ENCODE results near the gene RUNX2. TPM values are rescaled to one million over a fixed set of nuclear protein-coding genes. Genes with fewer than 3 reads are reported as not detected.

RUNX2 gene
- total and polyA plus RNA-seq, 2 experiments from 2014 or later = 4.4 to 5.2 TPM

DNA sequence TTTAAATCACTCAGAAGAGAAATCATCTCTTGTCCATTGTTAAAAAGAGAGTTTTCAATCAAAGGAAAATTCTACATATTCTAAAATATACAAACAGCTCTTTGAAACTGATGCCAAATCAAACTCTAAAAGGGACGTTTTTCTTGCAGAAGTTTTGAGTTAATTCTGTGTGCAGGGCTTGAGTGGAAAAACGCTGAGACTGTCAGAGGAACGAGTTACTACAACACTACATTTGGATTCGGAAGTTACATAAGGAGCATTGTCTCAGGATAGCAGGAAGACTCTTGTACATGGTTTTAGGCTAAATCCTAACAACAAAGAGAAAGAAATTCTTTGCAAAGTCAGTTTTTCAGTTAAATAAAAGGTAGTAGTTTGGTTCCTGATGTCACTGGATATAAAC is 205.3 kb downstream of the RUNX2 start:
- H3K4me3 ChIP-seq = peak overlapping the region; percentile 71
- in situ Hi-C loops (cut with MboI) = no loop called here
- H3K4me2 ChIP-seq (ENCODE audit: unreplicated experiment) = peak overlapping the region; percentile 98
- TF ChIP-seq EZH2phosphoT487 (IDR thresholded peaks at IDR 0.05; ENCODE audit: insufficient read depth, low read depth) (no peak), EZH2 (IDR thresholded peaks at IDR 0.05; ENCODE audit: insufficient read depth, poor library complexity, severe bottlenecking) (no peak)
- no peaks in the 10 kb centered on the region for H3K79me2 ChIP-seq (ENCODE audit: insufficient read depth)
- H3F3A ChIP-seq (ENCODE audit: insufficient read depth) = no peaks in the 10 kb centered on the region
- WGBS, 2 experiments (ENCODE audit: low coverage in 1 of 2, low lambda C conversion rate in 2 of 2, missing lambda C conversion rate in 2 of 2) = 8 to 15% methylated on average over 4 of the region's 4 CpGs
- H3K36me3 ChIP-seq (ENCODE audit: low read depth) = no peaks in the 10 kb centered on the region
- peak; percentile 30 for DNase-seq
- no peaks in the 10 kb centered on the region for H3K9me3 ChIP-seq (ENCODE audit: low read depth)
- H4K20me1 ChIP-seq (ENCODE audit: insufficient read depth) = no peaks in the 10 kb centered on the region
- H3K27ac ChIP-seq = peak overlapping the region; percentile 39
- H2AFZ ChIP-seq = peak overlapping the region; percentile 79
- H3K9me2 ChIP-seq (ENCODE audit: insufficient read depth) = no peaks in the 10 kb centered on the region
- peak overlapping the region; percentile 75 for H3K9ac ChIP-seq
- peaks cover 22% of the 10 kb centered on the region for H3K4me1 ChIP-seq (ENCODE audit: insufficient read depth)
- H3K27me3 ChIP-seq (replicated peaks; ENCODE audit: insufficient read depth) = no peaks in the 10 kb centered on the region

GRCh38 chr6:45535933-45536332 is 207.8 kb downstream of the RUNX2 start:
- in situ Hi-C loops (cut with MboI) = no loop called here
- Histone ChIP-seq H3K36me3 (ENCODE audit: low read depth) (no peaks in the 10 kb centered on the region), H3K79me2 (ENCODE audit: insufficient read depth) (no peaks in the 10 kb centered on the region), H4K20me1 (ENCODE audit: insufficient read depth) (no peaks in the 10 kb centered on the region), H3K27ac (no peak overlapping the region), H3K9me3 (ENCODE audit: low read depth) (no peaks in the 10 kb centered on the region), H3F3A (ENCODE audit: insufficient read depth) (no peaks in the 10 kb centered on the region), H3K4me1 (ENCODE audit: insufficient read depth) (peaks cover 29% of the 10 kb centered on the region), H3K4me2 (ENCODE audit: unreplicated experiment) (no peak overlapping the region), H3K9me2 (ENCODE audit: insufficient read depth) (no peaks in the 10 kb centered on the region), H3K9ac (no peak overlapping the region), H3K4me3 (no peak overlapping the region), H2AFZ (no peak overlapping the region), H3K27me3 (replicated peaks; ENCODE audit: insufficient read depth) (no peaks in the 10 kb centered on the region)
- no peak for DNase-seq
- whole genome bisulfite sequencing, 2 experiments (ENCODE audit: low coverage in 1 of 2, low lambda C conversion rate in 2 of 2, missing lambda C conversion rate in 2 of 2) = 99 to 100% methylated on average over 4 of the region's 4 CpGs
- TF ChIP-seq EZH2phosphoT487 (IDR thresholded peaks at IDR 0.05; ENCODE audit: insufficient read depth, low read depth) (no peak), EZH2 (IDR thresholded peaks at IDR 0.05; ENCODE audit: insufficient read depth, poor library complexity, severe bottlenecking) (no peak)

DNA sequence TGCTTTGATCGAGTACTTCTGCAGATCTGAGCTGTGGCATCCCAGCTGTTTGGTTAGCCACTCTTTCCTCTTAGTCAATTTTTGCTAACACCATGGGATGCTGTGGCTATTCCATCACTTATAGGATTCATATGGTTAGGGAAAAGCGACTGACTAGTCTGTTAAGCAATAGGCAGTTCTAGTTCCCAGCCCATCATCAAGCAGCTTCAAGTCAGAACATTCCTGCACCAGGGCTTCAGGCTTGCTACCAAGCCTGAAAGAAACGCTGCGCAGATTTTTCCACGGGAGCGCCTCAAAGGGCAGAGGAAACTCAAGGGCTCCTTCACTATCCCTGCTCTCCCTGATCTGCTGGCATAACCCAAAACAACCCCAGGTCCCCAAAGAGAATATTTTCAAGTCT is 209.4 kb downstream of the RUNX2 start:
- H3K4me1 ChIP-seq (ENCODE audit: insufficient read depth) = peaks cover 20% of the 10 kb centered on the region
- DNase-seq = no peak
- H3K79me2 ChIP-seq (ENCODE audit: insufficient read depth) = no peaks in the 10 kb centered on the region
- H3K9me2 ChIP-seq (ENCODE audit: insufficient read depth) = no peaks in the 10 kb centered on the region
- no peaks in the 10 kb centered on the region for H3K36me3 ChIP-seq (ENCODE audit: low read depth)
- no peaks in the 10 kb centered on the region for H4K20me1 ChIP-seq (ENCODE audit: insufficient read depth)
- in situ Hi-C loops (cut with MboI) = no loop called here
- 97 to 100% methylated on average over 6 of the region's 6 CpGs for WGBS, 2 experiments (ENCODE audit: low coverage in 1 of 2, low lambda C conversion rate in 2 of 2, missing lambda C conversion rate in 2 of 2)
- H3K27ac ChIP-seq = no peak overlapping the region
- no peak overlapping the region for H2AFZ ChIP-seq
- H3K4me2 ChIP-seq (ENCODE audit: unreplicated experiment) = no peak overlapping the region
- no peak overlapping the region for H3K4me3 ChIP-seq
- no peaks in the 10 kb centered on the region for H3K9me3 ChIP-seq (ENCODE audit: low read depth)
- no peak for TF ChIP-seq EZH2 (IDR thresholded peaks at IDR 0.05; ENCODE audit: insufficient read depth, poor library complexity, severe bottlenecking)
- TF ChIP-seq EZH2phosphoT487 (IDR thresholded peaks at IDR 0.05; ENCODE audit: insufficient read depth, low read depth) = no peak
- no peaks in the 10 kb centered on the region for H3K27me3 ChIP-seq (replicated peaks; ENCODE audit: insufficient read depth)
- no peak overlapping the region for H3K9ac ChIP-seq
- peaks cover 7% of the 10 kb centered on the region; the same call in 1 of the 2 replicates for H3F3A ChIP-seq (ENCODE audit: insufficient read depth)

DNA sequence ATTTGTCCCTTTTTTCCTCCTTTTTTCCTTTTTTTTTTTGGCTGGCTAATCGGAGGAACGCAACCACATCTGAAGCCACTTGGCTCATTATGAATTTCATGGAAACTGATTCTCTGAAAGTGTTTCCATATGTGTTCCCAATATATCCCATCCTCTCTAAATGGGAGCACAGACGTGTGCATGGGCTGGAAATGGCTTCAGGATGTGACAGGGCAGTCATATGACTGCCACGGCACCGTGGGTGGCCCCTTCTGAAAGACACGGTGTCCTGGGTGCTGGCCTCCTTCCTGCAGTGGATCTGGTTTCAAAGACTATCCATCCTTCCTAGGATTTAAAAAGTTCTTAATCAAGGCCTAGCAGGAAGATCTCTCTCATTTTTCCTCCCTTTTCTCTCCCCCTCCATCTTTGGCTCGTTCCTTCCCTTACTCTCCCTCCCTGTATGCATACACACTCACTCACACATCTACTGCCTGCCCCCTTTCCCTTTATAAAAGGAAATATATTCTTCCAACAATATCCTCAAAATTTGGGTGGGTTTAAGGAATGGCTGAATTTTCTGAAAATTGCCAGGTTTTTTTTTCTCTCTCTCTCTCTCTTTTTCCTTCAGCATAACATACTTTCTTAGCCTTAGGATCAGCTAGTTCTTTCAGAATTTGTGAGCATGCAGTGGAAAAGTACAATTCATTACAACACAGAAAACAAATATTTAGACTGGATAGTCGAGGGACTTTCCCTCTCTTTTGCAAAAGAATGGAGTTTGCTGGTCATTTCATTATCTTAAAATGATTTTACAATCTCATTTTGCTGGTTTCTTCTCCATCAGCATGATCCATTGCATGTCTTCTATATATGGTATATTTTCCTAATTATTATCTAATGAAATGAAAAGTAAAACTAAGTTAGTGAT is 210.8 kb downstream of the RUNX2 start:
- Histone ChIP-seq H3F3A (ENCODE audit: insufficient read depth) (peaks cover 19% of the 10 kb centered on the region), H4K20me1 (ENCODE audit: insufficient read depth) (no peaks in the 10 kb centered on the region), H3K4me2 (ENCODE audit: unreplicated experiment) (peak overlapping the region; percentile 43), H3K79me2 (ENCODE audit: insufficient read depth) (no peaks in the 10 kb centered on the region), H3K27ac (no peak overlapping the region), H3K36me3 (ENCODE audit: low read depth) (no peaks in the 10 kb centered on the region), H3K9ac (no peak overlapping the region), H3K9me3 (ENCODE audit: low read depth) (no peaks in the 10 kb centered on the region), H3K4me3 (0 out of 2 replicates have a peak overlapping the region, but pooled peaks have one; percentile 13), H2AFZ (peak overlapping the region; percentile 67), H3K27me3 (replicated peaks; ENCODE audit: insufficient read depth) (no peaks in the 10 kb centered on the region), H3K4me1 (ENCODE audit: insufficient read depth) (peaks cover 24% of the 10 kb centered on the region), H3K9me2 (ENCODE audit: insufficient read depth) (no peaks in the 10 kb centered on the region)
- no peak for TF ChIP-seq EZH2phosphoT487 (IDR thresholded peaks at IDR 0.05; ENCODE audit: insufficient read depth, low read depth)
- no peak for TF ChIP-seq EZH2 (IDR thresholded peaks at IDR 0.05; ENCODE audit: insufficient read depth, poor library complexity, severe bottlenecking)
- in situ Hi-C loops (cut with MboI) = no loop called here
- WGBS, 2 experiments (ENCODE audit: low coverage in 1 of 2, low lambda C conversion rate in 2 of 2, missing lambda C conversion rate in 2 of 2) = 21 to 26% methylated on average over 8 of the region's 8 CpGs
- DNase-seq = peak; percentile 49
